HAP-1 (cell line): ENCODE measurements around the gene PCSK5.
"Not testable (repeated sequence)": the region's sequence is repeated elsewhere in the genome, so short reads cannot be mapped to it uniquely, and the experiment has no call there.

Source experiments
- DNase-seq, 2 experiments: peaks; one replicate each; pipeline ENCODE4 v3.0.0-alpha.2; 2016 to 2020; ENCODE audit warnings: low spot score in 2 of 2
- H3K27me3 ChIP-seq: fragments of 250-450 bp; sonication (Bioruptor Pico); 2 replicates; pipeline ENCODE4 v1.5.1; 2020; ENCODE audit warnings: low read depth, mild to moderate bottlenecking, moderate library complexity
- H3K36me3 ChIP-seq: fragments of 250-450 bp; sonication (Bioruptor Pico); replicated peaks from 2 replicates; pipeline ENCODE4 v1.5.1; 2020; ENCODE audit warnings: mild to moderate bottlenecking
- H3K4me1 ChIP-seq: fragments of 250-450 bp; sonication (Bioruptor Pico); 2 replicates; pipeline ENCODE4 v1.5.1; 2020; ENCODE audit warnings: mild to moderate bottlenecking
- H3K4me3 ChIP-seq: fragments of 250-450 bp; sonication (Bioruptor Pico); 2 replicates; pipeline ENCODE4 v1.5.1; 2020; ENCODE audit warnings: mild to moderate bottlenecking, moderate library complexity
- H3K9me3 ChIP-seq: fragments of 250-450 bp; sonication (Bioruptor Pico); 2 replicates; pipeline ENCODE4 v1.5.1; 2020; ENCODE audit warnings: mild to moderate bottlenecking, moderate library complexity
- in situ Hi-C: fragments of 300-500 bp; cut with MboI; formaldehyde crosslinking; loops from 3 replicates; pipeline ENCODE4 v1.14.3; 2020; ENCODE audit warnings: low sequenced_read_pairs, inconsistent platforms, mixed read lengths

The PCSK5 gene

GRCh38 chr9:75894566-75894965, 4.1 kb downstream of the PCSK5 start:
- H3K4me3 ChIP-seq = no peak overlapping the region
- no peaks in the 10 kb centered on the region for H3K9me3 ChIP-seq
- H3K36me3 ChIP-seq = no peaks in the 10 kb centered on the region
- 0 out of 2 replicates have a peak, but pooled peaks cover 2% of the 10 kb centered on the region for H3K27me3 ChIP-seq
- no peak for DNase-seq
- in situ Hi-C loops = no loop called here
- peaks cover 5% of the 10 kb centered on the region for H3K4me1 ChIP-seq

- in situ Hi-C loops = no loop called here
- no peak overlapping the region for H3K4me3 ChIP-seq
- no peaks in the 10 kb centered on the region for H3K36me3 ChIP-seq
- DNase-seq = no peak
- 0 out of 2 replicates have a peak, but pooled peaks cover 2% of the 10 kb centered on the region for H3K27me3 ChIP-seq
- no peaks in the 10 kb centered on the region for H3K9me3 ChIP-seq
- peaks cover 4% of the 10 kb centered on the region; the same call in 1 of the 2 replicates for H3K4me1 ChIP-seq
Observed at GRCh38 chr9:75895112-75895511, 4.6 kb downstream of the PCSK5 start.

- 0 out of 2 replicates have a peak, but pooled peaks cover 2% of the 10 kb centered on the region for H3K27me3 ChIP-seq
- no peaks in the 10 kb centered on the region for H3K9me3 ChIP-seq
- peaks cover 4% of the 10 kb centered on the region; the same call in 1 of the 2 replicates for H3K4me1 ChIP-seq
- no peak overlapping the region for H3K4me3 ChIP-seq
- H3K36me3 ChIP-seq = no peaks in the 10 kb centered on the region
- in situ Hi-C loops = no loop called here
- no peak for DNase-seq
Observed at GRCh38 chr9:75896193-75896592, 5.7 kb downstream of the PCSK5 start.

GRCh38 chr9:75900893-75901524, 10.5 kb downstream of the PCSK5 start:
- H3K4me1 ChIP-seq, H3K27me3 ChIP-seq, in situ Hi-C loops, H3K9me3 ChIP-seq, H3K36me3 ChIP-seq, DNase-seq, H3K4me3 ChIP-seq: not testable (repeated sequence)

- no peak for DNase-seq
Observed at GRCh38 chr9:75903785-75904360, 13.4 kb downstream of the PCSK5 start.

GRCh38 chr9:75904364-75904763, 13.9 kb downstream of the PCSK5 start:
- H3K36me3 ChIP-seq = no peaks in the 10 kb centered on the region
- no peaks in the 10 kb centered on the region for H3K9me3 ChIP-seq
- in situ Hi-C loops = no loop called here
- H3K27me3 ChIP-seq = no peaks in the 10 kb centered on the region
- DNase-seq = no peak
- H3K4me1 ChIP-seq = no peaks in the 10 kb centered on the region
- H3K4me3 ChIP-seq = no peak overlapping the region

More at GRCh38 chr9:75903785-75904360, 13.4 kb downstream of the PCSK5 start:
- in situ Hi-C loops = no loop called here
- Histone ChIP-seq H3K9me3 (no peaks in the 10 kb centered on the region), H3K36me3 (no peaks in the 10 kb centered on the region), H3K4me3 (no peak overlapping the region), H3K27me3 (no peaks in the 10 kb centered on the region), H3K4me1 (no peaks in the 10 kb centered on the region)

GRCh38 chr9:75906531-75906930, 16.1 kb downstream of the PCSK5 start:
- Histone ChIP-seq H3K9me3 (0 out of 2 replicates have a peak, but pooled peaks cover 3% of the 10 kb centered on the region), H3K4me1 (no peaks in the 10 kb centered on the region), H3K36me3 (no peaks in the 10 kb centered on the region), H3K4me3 (no peak overlapping the region), H3K27me3 (no peaks in the 10 kb centered on the region)
- no peak for DNase-seq
- in situ Hi-C loops = no loop called here

- Histone ChIP-seq H3K4me3 (no peak overlapping the region), H3K9me3 (0 out of 2 replicates have a peak, but pooled peaks cover 3% of the 10 kb centered on the region), H3K4me1 (no peaks in the 10 kb centered on the region), H3K36me3 (no peaks in the 10 kb centered on the region), H3K27me3 (no peaks in the 10 kb centered on the region)
- DNase-seq = no peak
- in situ Hi-C loops = no loop called here
Observed at GRCh38 chr9:75907329-75907728, 16.9 kb downstream of the PCSK5 start.

- no peaks in the 10 kb centered on the region for H3K36me3 ChIP-seq
- no peaks in the 10 kb centered on the region for H3K27me3 ChIP-seq
- in situ Hi-C loops = no loop called here
- DNase-seq = no peak
- H3K4me1 ChIP-seq = no peaks in the 10 kb centered on the region
- no peak overlapping the region for H3K4me3 ChIP-seq
- 0 out of 2 replicates have a peak, but pooled peaks cover 3% of the 10 kb centered on the region for H3K9me3 ChIP-seq
Observed at GRCh38 chr9:75907923-75908322, 17.4 kb downstream of the PCSK5 start.

GRCh38 chr9:75909776-75910175, 19.3 kb downstream of the PCSK5 start:
- H3K27me3 ChIP-seq = no peaks in the 10 kb centered on the region
- no peak overlapping the region for H3K4me3 ChIP-seq
- no peak for DNase-seq
- H3K9me3 ChIP-seq = 0 out of 2 replicates have a peak, but pooled peaks cover 3% of the 10 kb centered on the region
- no peaks in the 10 kb centered on the region for H3K36me3 ChIP-seq
- no peaks in the 10 kb centered on the region for H3K4me1 ChIP-seq
- in situ Hi-C loops = no loop called here

GRCh38 chr9:75910731-75911130, 20.3 kb downstream of the PCSK5 start:
- H3K27me3 ChIP-seq = no peaks in the 10 kb centered on the region
- no peak overlapping the region for H3K4me3 ChIP-seq
- H3K4me1 ChIP-seq = no peaks in the 10 kb centered on the region
- H3K36me3 ChIP-seq = no peaks in the 10 kb centered on the region
- DNase-seq = no peak
- in situ Hi-C loops = no loop called here
- 0 out of 2 replicates have a peak, but pooled peaks cover 3% of the 10 kb centered on the region for H3K9me3 ChIP-seq

- no peak for DNase-seq
- 0 out of 2 replicates have a peak, but pooled peaks cover 3% of the 10 kb centered on the region for H3K9me3 ChIP-seq
- no peaks in the 10 kb centered on the region for H3K4me1 ChIP-seq
- H3K36me3 ChIP-seq = no peaks in the 10 kb centered on the region
- H3K4me3 ChIP-seq = no peak overlapping the region
- in situ Hi-C loops = no loop called here
- no peaks in the 10 kb centered on the region for H3K27me3 ChIP-seq
Observed at GRCh38 chr9:75911390-75911789, 20.9 kb downstream of the PCSK5 start.

- no peaks in the 10 kb centered on the region for H3K27me3 ChIP-seq
- H3K36me3 ChIP-seq = no peaks in the 10 kb centered on the region
- H3K4me3 ChIP-seq = no peak overlapping the region
- 0 out of 2 replicates have a peak, but pooled peaks cover 3% of the 10 kb centered on the region for H3K9me3 ChIP-seq
- H3K4me1 ChIP-seq = no peaks in the 10 kb centered on the region
- in situ Hi-C loops = no loop called here
- DNase-seq = no peak
Observed at GRCh38 chr9:75912951-75913350, 22.5 kb downstream of the PCSK5 start.

GRCh38 chr9:75914002-75914401, 23.5 kb downstream of the PCSK5 start:
- Histone ChIP-seq H3K36me3 (no peaks in the 10 kb centered on the region), H3K4me3 (no peak overlapping the region), H3K4me1 (no peaks in the 10 kb centered on the region), H3K9me3 (0 out of 2 replicates have a peak, but pooled peaks cover 3% of the 10 kb centered on the region), H3K27me3 (no peaks in the 10 kb centered on the region)
- no peak for DNase-seq
- in situ Hi-C loops = no loop called here
